ENCODE results near the gene OLA1. TPM values are rescaled to one million over a fixed set of nuclear protein-coding genes. Genes with fewer than 3 reads are reported as not detected.
A peak's percentile ranks its signal among the peaks of the same experiment; 100 is the strongest.

OLA1 gene
- total RNA-seq, 3 donors from 2014 or later: 55.3 to 65.8 (median 58.4) TPM

- intact Hi-C loops (cut with DNase I, micrococcal nuclease): no loop called here
- no peaks in the 10 kb centered on the region for H3K36me3 ChIP-seq (ENCODE audit: low read depth)
- H3K4me1 ChIP-seq (ENCODE audit: low read depth): no peaks in the 10 kb centered on the region
- H3K4me3 ChIP-seq: no peak overlapping the region
- DNase-seq: no peak
- no peak for TF ChIP-seq CTCF (IDR thresholded peaks at IDR 0.05)
- no peak for ATAC-seq
- H3K9me3 ChIP-seq: no peaks in the 10 kb centered on the region
These were observed 185.4 kb downstream of the OLA1 start for GRCh38 chr2:174062934-174063333.

DNA sequence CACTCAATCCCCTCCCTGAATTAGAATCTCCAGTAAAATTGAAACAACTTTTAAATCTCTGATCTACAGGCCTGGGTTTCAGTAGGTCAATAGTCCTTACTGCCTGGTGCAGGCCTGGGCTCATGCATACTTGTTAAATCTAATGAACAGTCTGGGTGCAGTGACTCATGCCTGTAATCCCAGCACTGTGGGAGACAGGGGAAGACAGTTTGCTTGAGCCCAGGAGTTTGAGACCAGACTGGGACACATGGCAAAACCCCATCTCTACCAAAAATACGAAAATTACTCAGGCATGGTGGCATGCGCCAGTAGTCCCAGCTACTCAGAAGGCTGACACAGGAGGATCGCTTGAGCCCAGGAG is 188.5 kb downstream of the OLA1 start:
- intact Hi-C loops (cut with DNase I, micrococcal nuclease): no loop called here

GRCh38 chr2:174059178-174059883 is 189.0 kb downstream of the OLA1 start:
- ATAC-seq (peak; percentile 35), DNase-seq (no peak)
- no peak for TF ChIP-seq CTCF (IDR thresholded peaks at IDR 0.05)
- H3K4me3 ChIP-seq: no peak overlapping the region
- intact Hi-C loops (cut with DNase I, micrococcal nuclease): no loop called here
- no peaks in the 10 kb centered on the region for H3K9me3 ChIP-seq
- H3K36me3 ChIP-seq (ENCODE audit: low read depth): no peaks in the 10 kb centered on the region
- H3K4me1 ChIP-seq (ENCODE audit: low read depth): no peaks in the 10 kb centered on the region

More for the DNA sequence above, 188.5 kb downstream of the OLA1 start:
- no peaks in the 10 kb centered on the region for H3K9me3 ChIP-seq
- no peaks in the 10 kb centered on the region for H3K36me3 ChIP-seq (ENCODE audit: low read depth)
- DNase-seq (no peak), ATAC-seq (no peak)
- H3K4me3 ChIP-seq: no peak overlapping the region
- H3K4me1 ChIP-seq (ENCODE audit: low read depth): no peaks in the 10 kb centered on the region
- TF ChIP-seq CTCF (IDR thresholded peaks at IDR 0.05): no peak

DNA sequence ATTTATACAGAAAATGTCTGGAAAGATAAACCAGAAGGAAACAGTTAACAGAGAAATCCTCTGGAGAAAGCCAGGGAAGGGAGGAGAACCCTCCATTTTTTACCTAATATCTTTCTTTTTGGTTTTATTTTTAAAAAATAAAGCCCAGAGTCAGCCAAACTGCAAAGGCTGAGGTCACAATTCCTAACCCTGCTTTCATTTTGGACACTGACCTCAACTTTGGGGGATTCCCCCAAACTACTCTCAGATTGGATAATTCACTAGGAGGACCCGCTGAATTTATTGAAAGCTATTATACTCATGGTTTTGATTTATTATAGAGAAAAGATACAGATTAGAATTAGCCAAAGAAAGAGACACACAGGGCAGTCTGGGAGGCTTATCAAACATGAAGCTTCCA is 189.9 kb downstream of the OLA1 start:
- Histone ChIP-seq H3K9me3 (no peaks in the 10 kb centered on the region), H3K4me1 (ENCODE audit: low read depth) (no peaks in the 10 kb centered on the region), H3K4me3 (no peak overlapping the region), H3K36me3 (ENCODE audit: low read depth) (no peaks in the 10 kb centered on the region)
- TF ChIP-seq CTCF (IDR thresholded peaks at IDR 0.05): no peak
- intact Hi-C loops (cut with DNase I, micrococcal nuclease): no loop called here
- no peak for DNase-seq
- ATAC-seq: no peak

GRCh38 chr2:174058026-174058425 is 190.3 kb downstream of the OLA1 start:
- no peak for ATAC-seq
- intact Hi-C loops (cut with DNase I, micrococcal nuclease): no loop called here
- no peak for TF ChIP-seq CTCF (IDR thresholded peaks at IDR 0.05)
- Histone ChIP-seq H3K9me3 (no peaks in the 10 kb centered on the region), H3K4me3 (no peak overlapping the region), H3K4me1 (ENCODE audit: low read depth) (no peaks in the 10 kb centered on the region), H3K36me3 (ENCODE audit: low read depth) (no peaks in the 10 kb centered on the region)
- no peak for DNase-seq

- no peak for ATAC-seq
- Histone ChIP-seq H3K4me1 (ENCODE audit: low read depth) (peaks cover 8% of the 10 kb centered on the region), H3K9me3 (no peaks in the 10 kb centered on the region), H3K36me3 (ENCODE audit: low read depth) (no peaks in the 10 kb centered on the region), H3K4me3 (no peak overlapping the region)
- TF ChIP-seq CTCF (IDR thresholded peaks at IDR 0.05): no peak
- intact Hi-C loops (cut with DNase I, micrococcal nuclease): no loop called here
- DNase-seq: no peak
These were observed 193.4 kb downstream of the OLA1 start for GRCh38 chr2:174054926-174055325.
